GM12891 (cell line): ENCODE data around the gene HOXB6.

ENCODE experiments used
- POLR2A ChIP-seq: IDR thresholded peaks from 2 replicates; pipeline ENCODE4 v1.6.1; 2011; ENCODE audit warnings: low read depth, low read length, control low read depth
- POLR2AphosphoS5 ChIP-seq: IDR thresholded peaks from 2 replicates; pipeline ENCODE4 v1.6.1; 2011; ENCODE audit warnings: low read depth, low read length, control low read depth
- POU2F2 ChIP-seq: IDR thresholded peaks from 2 replicates; pipeline ENCODE4 v1.6.1; 2011; ENCODE audit warnings: low read depth, mild to moderate bottlenecking, control low read depth, low read length, moderate library complexity
- TAF1 ChIP-seq: IDR thresholded peaks from 2 replicates; pipeline ENCODE4 v1.6.1; 2011; ENCODE audit warnings: low read depth, low read length, control low read depth

GRCh38 chr17:48566717-48567116, 38.1 kb downstream of the HOXB6 start:
- TF ChIP-seq POLR2A (no peak), POLR2AphosphoS5 (no peak), POU2F2 (no peak), TAF1 (no peak)
